ENCODE data around the gene CDK14. TPM values are rescaled to one million over a fixed set of nuclear protein-coding genes. Genes with fewer than 3 reads are reported as not detected.

CDK14 gene
- total RNA-seq, 4 donors from 2014 or later, result 0.18 to 74.3 (median 7.3) TPM

DNA sequence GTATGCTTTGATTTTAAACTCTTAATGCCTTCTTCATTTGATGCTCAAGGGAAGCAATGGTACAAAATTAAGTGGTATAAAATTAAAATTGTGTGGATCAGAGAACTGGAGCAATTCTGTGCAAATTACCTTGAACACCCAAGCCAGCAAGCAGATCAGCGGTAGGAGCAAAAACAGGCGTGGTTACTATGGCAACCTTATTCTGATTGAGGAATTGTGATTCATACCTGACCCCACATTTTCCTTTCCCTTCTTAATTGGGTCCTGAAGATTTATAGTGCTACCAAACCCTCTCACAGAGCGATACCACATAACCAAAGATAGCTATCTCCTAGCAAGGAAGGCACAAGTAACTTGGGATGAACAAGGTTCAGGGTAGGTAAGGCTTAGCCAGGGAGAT, 595.6 kb downstream of the CDK14 start:
- Histone ChIP-seq H3K27ac (no peak overlapping the region), H3K27me3 (no peaks in the 10 kb centered on the region), H3K9me3 (no peaks in the 10 kb centered on the region), H3K36me3 (no peaks in the 10 kb centered on the region), H3K4me3 (no peak overlapping the region), H3K4me1 (no peaks in the 10 kb centered on the region)
- DNase-seq, result no peak
- TF ChIP-seq, protein P1, sequence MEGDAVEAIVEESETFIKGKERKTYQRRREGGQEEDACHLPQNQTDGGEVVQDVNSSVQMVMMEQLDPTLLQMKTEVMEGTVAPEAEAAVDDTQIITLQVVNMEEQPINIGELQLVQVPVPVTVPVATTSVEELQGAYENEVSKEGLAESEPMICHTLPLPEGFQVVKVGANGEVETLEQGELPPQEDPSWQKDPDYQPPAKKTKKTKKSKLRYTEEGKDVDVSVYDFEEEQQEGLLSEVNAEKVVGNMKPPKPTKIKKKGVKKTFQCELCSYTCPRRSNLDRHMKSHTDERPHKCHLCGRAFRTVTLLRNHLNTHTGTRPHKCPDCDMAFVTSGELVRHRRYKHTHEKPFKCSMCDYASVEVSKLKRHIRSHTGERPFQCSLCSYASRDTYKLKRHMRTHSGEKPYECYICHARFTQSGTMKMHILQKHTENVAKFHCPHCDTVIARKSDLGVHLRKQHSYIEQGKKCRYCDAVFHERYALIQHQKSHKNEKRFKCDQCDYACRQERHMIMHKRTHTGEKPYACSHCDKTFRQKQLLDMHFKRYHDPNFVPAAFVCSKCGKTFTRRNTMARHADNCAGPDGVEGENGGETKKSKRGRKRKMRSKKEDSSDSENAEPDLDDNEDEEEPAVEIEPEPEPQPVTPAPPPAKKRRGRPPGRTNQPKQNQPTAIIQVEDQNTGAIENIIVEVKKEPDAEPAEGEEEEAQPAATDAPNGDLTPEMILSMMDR (IDR thresholded peaks at IDR 0.05), result no peak
- no peak for TF ChIP-seq POLR2A (IDR thresholded peaks at IDR 0.05)

DNA sequence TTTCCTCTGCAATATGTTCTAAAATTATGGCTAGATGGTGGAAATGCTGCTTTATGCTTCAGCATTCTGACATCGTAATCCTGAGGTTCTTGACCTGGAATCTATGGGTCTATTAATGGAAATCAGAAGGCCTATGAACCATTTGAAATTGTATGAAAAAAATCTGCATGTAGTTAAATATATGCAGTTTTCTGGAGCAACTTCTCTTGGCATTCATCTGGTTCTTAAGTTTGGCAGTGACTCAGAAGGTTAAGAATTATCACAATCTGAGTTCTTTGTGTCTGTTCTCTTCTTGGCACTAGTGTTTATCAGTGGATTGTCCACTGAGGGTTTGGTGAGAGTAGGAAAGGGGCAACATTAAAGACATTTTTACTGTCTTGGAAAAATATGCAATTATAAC, 597.0 kb downstream of the CDK14 start:
- TF ChIP-seq, protein P1 (IDR thresholded peaks at IDR 0.05), result no peak
- TF ChIP-seq POLR2A (IDR thresholded peaks at IDR 0.05), result no peak
- no peak overlapping the region for H3K4me3 ChIP-seq
- no peaks in the 10 kb centered on the region for H3K4me1 ChIP-seq

DNA sequence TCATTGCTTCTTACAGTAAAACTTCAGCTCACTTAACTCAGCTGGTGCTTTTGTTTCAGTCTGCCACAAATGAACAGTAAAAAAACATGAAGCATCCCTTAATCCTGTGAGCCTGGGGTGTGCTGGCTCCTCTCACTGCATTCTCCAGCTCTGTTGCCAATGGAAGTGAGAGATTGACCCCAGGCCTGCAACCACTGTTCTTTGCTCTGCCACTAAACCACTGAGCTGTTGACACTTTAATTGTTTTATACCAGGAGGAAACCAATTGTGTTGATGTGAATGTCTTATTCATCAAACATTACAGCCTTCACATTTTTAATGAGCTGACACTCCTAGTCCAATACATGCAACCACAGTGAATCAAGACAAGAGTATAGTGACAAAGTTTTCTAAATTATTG, 598.7 kb downstream of the CDK14 start:
- H3K27ac ChIP-seq, result no peak overlapping the region
- no peaks in the 10 kb centered on the region for H3K9me3 ChIP-seq
- TF ChIP-seq, protein P1 (IDR thresholded peaks at IDR 0.05), result no peak
- no peak for TF ChIP-seq POLR2A (IDR thresholded peaks at IDR 0.05)
- no peaks in the 10 kb centered on the region for H3K36me3 ChIP-seq
- DNase-seq, result no peak
- H3K4me1 ChIP-seq, result no peaks in the 10 kb centered on the region
- no peaks in the 10 kb centered on the region for H3K27me3 ChIP-seq
- H3K4me3 ChIP-seq, result no peak overlapping the region

More for the DNA sequence above, 597.0 kb downstream of the CDK14 start:
- Histone ChIP-seq H3K27me3 (no peaks in the 10 kb centered on the region), H3K36me3 (no peaks in the 10 kb centered on the region), H3K27ac (no peak overlapping the region), H3K9me3 (no peaks in the 10 kb centered on the region)
- no peak for DNase-seq

DNA sequence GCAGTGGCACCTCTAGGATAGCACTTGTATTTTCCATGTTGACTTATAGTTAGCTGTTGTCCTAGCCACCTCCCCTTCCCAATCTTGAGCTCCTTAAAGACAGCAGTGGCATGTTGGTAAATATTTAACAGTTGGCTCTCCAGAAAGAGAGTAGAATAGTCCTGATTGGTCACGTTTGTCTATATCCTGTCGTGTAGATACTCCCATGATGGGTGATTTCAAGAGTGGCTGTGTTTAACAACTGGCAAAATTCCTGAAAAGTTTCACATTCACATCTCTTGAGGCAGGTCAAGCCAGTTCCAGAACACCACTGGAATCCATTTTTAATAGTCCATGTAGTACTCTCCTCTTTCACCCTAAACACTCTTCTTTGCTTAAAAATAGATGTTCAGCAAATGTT, 599.9 kb downstream of the CDK14 start:
- no peaks in the 10 kb centered on the region for H3K9me3 ChIP-seq
- DNase-seq, result no peak
- TF ChIP-seq POLR2A (IDR thresholded peaks at IDR 0.05), result no peak

DNA sequence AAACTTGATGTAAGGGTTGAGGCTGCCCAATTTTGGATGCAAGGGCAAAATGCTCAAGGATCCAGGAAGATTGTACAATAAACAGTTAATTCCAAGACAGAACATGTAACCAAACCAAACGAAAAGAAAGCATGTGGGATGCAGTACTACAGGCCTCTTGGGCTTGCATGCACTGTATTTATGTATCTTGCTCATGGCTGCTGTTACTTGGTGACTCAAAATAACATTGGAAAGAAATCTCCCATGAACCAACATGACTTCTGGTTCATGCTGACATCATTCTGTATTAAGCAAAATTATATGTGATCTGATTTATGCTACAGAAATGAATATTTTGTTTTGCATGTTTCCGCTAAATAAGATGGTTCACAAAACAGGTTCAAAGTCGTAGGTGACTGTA, 602.2 kb downstream of the CDK14 start:
- Histone ChIP-seq H3K9me3 (no peaks in the 10 kb centered on the region), H3K4me1 (no peaks in the 10 kb centered on the region), H3K27me3 (no peaks in the 10 kb centered on the region), H3K27ac (no peak overlapping the region), H3K4me3 (no peak overlapping the region), H3K36me3 (no peaks in the 10 kb centered on the region)
- DNase-seq, result no peak
- TF ChIP-seq, protein P1 (IDR thresholded peaks at IDR 0.05), result no peak
- no peak for TF ChIP-seq POLR2A (IDR thresholded peaks at IDR 0.05)

More for the DNA sequence above, 599.9 kb downstream of the CDK14 start:
- Histone ChIP-seq H3K27me3 (no peaks in the 10 kb centered on the region), H3K4me1 (no peaks in the 10 kb centered on the region), H3K4me3 (no peak overlapping the region), H3K36me3 (no peaks in the 10 kb centered on the region), H3K27ac (no peak overlapping the region)

DNA sequence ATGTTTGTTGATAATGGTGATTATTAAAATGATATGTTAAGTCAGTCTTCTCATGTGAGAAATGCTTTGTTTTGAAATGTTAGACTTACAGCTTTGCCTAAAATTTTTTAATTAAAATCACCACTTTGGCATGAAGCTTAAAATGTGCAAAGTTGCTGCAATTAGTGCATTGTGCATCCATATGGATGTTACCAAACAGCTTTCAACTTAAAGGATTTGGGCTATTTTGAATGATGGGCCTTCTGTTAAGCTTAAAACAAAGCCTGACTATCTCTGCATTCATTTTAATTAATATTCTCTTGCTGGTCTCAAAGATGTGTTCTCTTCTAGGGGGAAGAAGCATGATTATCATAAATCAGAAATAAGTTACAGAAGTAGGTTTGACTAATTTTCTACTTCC, 603.5 kb downstream of the CDK14 start:
- DNase-seq, result no peak
- H3K27ac ChIP-seq, result no peak overlapping the region
- no peaks in the 10 kb centered on the region for H3K4me1 ChIP-seq
- H3K9me3 ChIP-seq, result no peaks in the 10 kb centered on the region
- H3K27me3 ChIP-seq, result no peaks in the 10 kb centered on the region
- TF ChIP-seq, protein P1 (IDR thresholded peaks at IDR 0.05), result no peak
- TF ChIP-seq POLR2A (IDR thresholded peaks at IDR 0.05), result no peak
- H3K36me3 ChIP-seq, result no peaks in the 10 kb centered on the region
- no peak overlapping the region for H3K4me3 ChIP-seq
